ENCODE results near the gene EME2. TPM values are rescaled to one million over a fixed set of nuclear protein-coding genes. Genes with fewer than 3 reads are reported as not detected.
"Not testable (repeated sequence)": the region's sequence is repeated elsewhere in the genome, so short reads cannot be mapped to it uniquely, and the experiment has no call there.

EME2 gene
- total RNA-seq, 2 experiments from 2014 or later, result 15.5 to 15.6 TPM

- no peak for ATAC-seq
- POLR2A ChIA-PET, result no interaction called here
- intact Hi-C loops (cut with micrococcal nuclease), result no loop called here
- Mint-ChIP-seq H3K36me3 (ENCODE audit: low read depth) (peaks cover 3% of the 10 kb centered on the region), H3K4me3 (no peak overlapping the region), H3K27ac (no peak overlapping the region), H3K27me3 (no peaks in the 10 kb centered on the region), H3K4me1 (ENCODE audit: low read depth) (no peaks in the 10 kb centered on the region), H3K9me3 (no peaks in the 10 kb centered on the region)
- TF ChIP-seq CTCF (IDR thresholded peaks at IDR 0.05), result no peak
- no peak for DNase-seq
- CTCF ChIA-PET, result no interaction called here
Measured at GRCh38 chr16:1732071-1732470, 40.5 kb upstream of the EME2 start.

GRCh38 chr16:1732551-1732987 is 40.0 kb upstream of the EME2 start:
- CTCF ChIA-PET; H3K4me1 Mint-ChIP-seq (ENCODE audit: low read depth); ATAC-seq; H3K27ac Mint-ChIP-seq; H3K36me3 Mint-ChIP-seq (ENCODE audit: low read depth); H3K27me3 Mint-ChIP-seq; DNase-seq; H3K9me3 Mint-ChIP-seq; H3K4me3 Mint-ChIP-seq; intact Hi-C loops (cut with micrococcal nuclease); POLR2A ChIA-PET: not testable (repeated sequence)

- POLR2A ChIA-PET, result no interaction called here
- DNase-seq, result no peak
- no peak for TF ChIP-seq CTCF (IDR thresholded peaks at IDR 0.05)
- no peaks in the 10 kb centered on the region for H3K9me3 Mint-ChIP-seq
- no peaks in the 10 kb centered on the region for H3K4me1 Mint-ChIP-seq (ENCODE audit: low read depth)
- H3K36me3 Mint-ChIP-seq (ENCODE audit: low read depth), result peaks cover 1% of the 10 kb centered on the region
- no peak overlapping the region for H3K27ac Mint-ChIP-seq
- H3K27me3 Mint-ChIP-seq, result no peaks in the 10 kb centered on the region
- ATAC-seq, result no peak
- no peak overlapping the region for H3K4me3 Mint-ChIP-seq
- CTCF ChIA-PET, result no interaction called here
- intact Hi-C loops (cut with micrococcal nuclease), result no loop called here
Measured at GRCh38 chr16:1734123-1734522, 38.5 kb upstream of the EME2 start.

- ChIA-PET CTCF (no interaction called here), POLR2A (no interaction called here)
- intact Hi-C loops (cut with micrococcal nuclease), result no loop called here
- Mint-ChIP-seq H3K4me3 (no peak overlapping the region), H3K27me3 (no peaks in the 10 kb centered on the region), H3K36me3 (ENCODE audit: low read depth) (peaks cover 1% of the 10 kb centered on the region), H3K9me3 (no peaks in the 10 kb centered on the region), H3K27ac (no peak overlapping the region), H3K4me1 (ENCODE audit: low read depth) (no peaks in the 10 kb centered on the region)
- no peak for ATAC-seq
- DNase-seq, result no peak
- TF ChIP-seq CTCF (IDR thresholded peaks at IDR 0.05), result no peak
Measured at GRCh38 chr16:1734816-1735215, 37.8 kb upstream of the EME2 start.

- intact Hi-C loops (cut with micrococcal nuclease), result no loop called here
- POLR2A ChIA-PET, result no interaction called here
- ATAC-seq (no peak), DNase-seq (no peak)
- no peak for TF ChIP-seq CTCF (IDR thresholded peaks at IDR 0.05)
- Mint-ChIP-seq H3K27ac (no peak overlapping the region), H3K4me1 (ENCODE audit: low read depth) (no peaks in the 10 kb centered on the region), H3K9me3 (no peaks in the 10 kb centered on the region), H3K36me3 (ENCODE audit: low read depth) (no peaks in the 10 kb centered on the region), H3K4me3 (no peak overlapping the region), H3K27me3 (no peaks in the 10 kb centered on the region)
- CTCF ChIA-PET, result no interaction called here
Measured at GRCh38 chr16:1740234-1740633, 32.4 kb upstream of the EME2 start.
